Stimulated activated CD8-positive, alpha-beta memory T cell treated with anti-CD3 and anti-CD28 coated beads, Interleukin-7, amount 100 ng/mL, for 1 hour (primary cell): Measurements from ENCODE around the gene LIPC.

ENCODE experiments used
- DNase-seq, 2 donors: peaks; one replicate each; pipeline ENCODE4 v3.0.0-alpha.2; 2020; ENCODE audit warnings: low read depth in 2 of 2

LIPC gene

DNA sequence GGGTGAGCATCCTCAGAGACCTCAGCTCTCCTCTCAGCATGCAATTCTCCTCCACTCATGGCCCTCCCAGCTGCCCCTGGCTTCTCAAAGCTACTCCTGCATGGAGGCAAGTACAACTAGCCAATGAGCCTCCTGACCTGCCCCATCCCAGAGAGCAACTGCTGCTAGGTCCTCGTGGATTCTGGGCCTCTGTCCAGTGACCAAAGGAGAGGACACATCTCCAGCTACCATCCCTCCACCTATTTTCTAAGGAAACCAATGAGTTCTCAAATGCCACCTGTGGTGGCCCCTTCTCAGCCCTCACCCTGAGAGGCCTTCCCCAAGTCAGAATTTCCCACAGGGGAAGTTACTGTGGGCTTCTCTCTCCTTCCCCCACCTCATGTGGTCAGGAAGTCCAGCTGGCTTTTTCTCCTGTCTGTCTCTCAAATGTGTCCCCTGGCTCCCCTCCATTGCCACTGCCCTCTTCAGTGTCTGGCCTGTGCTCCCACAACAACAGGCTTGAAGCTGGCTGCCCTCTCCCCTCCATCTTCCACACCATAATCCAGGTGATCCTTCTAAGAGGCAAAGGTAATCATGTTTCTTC, 43.0 kb downstream of the LIPC start:
- no peak for DNase-seq

DNA sequence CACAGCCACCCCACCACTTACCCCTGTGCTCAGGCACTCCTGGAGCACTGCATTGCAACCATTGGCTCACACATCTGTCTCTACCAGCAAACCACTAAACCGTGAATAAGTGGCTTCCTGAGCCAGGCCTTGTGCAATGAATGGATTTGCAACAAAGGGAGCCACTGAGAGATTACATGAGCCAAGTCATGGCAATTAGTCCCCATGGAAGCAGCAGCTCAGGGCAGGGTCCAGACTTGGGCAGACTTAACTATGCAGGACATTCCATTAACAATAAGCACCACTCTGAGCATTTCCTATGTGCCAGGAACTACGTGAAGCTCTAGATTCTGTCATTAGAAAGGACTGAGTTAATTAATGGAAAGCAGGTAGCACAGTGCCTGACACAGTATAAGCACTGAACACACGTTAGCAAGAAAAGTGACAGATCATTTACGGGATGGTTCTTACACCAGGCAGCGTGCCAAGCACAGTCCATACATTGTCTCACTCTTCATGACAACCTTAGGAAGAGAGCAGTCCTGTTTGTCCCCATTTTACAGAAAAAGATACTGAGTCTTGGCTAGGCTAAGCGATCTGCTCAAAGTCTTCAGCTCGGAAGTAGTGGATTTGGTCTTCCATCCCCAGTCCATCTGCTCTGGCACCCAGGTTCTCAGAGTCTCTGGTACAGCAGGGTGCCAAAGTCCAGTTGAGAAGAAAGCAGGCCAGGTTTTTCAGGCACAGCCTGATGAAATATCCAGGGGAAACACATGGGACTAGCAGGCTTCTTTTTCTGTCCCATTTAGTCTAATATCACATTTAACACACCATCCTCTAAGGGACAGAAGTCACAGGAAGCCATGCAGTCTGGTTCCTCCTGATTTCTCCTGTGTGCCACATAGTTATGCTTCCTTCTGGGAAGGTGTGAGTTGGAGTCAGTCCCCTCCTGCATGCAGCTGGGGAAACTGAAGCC, 44.1 kb downstream of the LIPC start:
- DNase-seq = no peak

- no peak for DNase-seq
Observed at GRCh38 chr15:58476525-58477162, 44.9 kb downstream of the LIPC start.

DNA sequence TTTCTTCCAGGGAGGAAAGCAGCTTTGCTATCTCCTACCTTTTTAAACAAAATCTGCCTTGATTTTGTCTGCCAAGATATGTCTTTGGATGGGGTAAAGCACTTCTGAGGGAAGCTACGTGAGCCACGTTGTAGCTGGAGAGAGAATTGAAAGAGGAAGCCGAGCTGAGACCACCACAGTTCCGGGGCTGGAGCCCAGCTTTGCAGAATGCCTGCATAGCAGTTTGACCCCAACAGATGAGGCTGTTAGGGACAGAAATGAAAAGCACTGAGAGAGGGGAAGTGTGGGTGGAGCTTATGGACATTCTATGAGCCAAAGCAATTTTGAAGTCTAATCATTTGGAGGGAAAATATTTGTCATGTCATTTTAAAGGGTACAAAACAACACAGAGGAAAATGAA, 45.4 kb downstream of the LIPC start:
- no peak for DNase-seq

DNA sequence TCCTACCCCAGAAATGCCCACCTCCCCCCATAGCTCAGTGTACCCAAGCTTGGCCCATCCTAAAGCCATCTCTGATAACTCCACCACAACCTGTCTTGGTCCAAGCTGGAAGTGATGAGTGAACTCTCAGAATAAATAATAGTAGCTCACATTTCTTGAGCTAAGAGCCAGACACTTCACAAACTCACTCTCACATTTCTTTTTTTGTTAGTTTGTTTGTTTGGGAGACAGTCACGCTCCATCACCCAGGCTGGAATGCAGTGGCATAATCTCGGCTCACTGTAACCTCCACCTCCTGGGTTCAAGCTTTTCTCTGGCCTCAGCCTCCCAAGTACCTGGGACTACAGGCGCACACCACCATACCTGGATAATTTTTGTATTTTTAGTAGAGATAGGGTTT, 46.2 kb downstream of the LIPC start:
- DNase-seq = no peak

DNA sequence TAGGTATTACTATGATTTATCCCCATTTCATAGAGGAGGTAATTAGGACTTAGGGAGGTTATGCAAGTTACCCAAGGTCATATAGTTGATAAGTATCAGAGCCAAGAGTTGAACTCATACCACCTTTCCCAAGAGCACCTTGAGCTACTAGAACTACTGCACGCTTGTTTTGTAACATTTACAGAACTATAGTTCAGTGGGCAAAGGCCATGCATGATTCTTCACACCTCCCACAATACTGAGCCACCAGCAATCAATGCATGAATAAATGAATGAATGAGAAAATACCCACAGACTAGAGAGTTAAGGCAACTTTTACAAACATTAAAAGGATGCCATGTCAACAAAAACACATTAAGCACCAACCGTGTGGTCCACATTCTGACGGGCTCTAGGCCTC, 46.8 kb downstream of the LIPC start:
- no peak for DNase-seq

GRCh38 chr15:58479941-58480340, 48.1 kb downstream of the LIPC start:
- no peak for DNase-seq

DNA sequence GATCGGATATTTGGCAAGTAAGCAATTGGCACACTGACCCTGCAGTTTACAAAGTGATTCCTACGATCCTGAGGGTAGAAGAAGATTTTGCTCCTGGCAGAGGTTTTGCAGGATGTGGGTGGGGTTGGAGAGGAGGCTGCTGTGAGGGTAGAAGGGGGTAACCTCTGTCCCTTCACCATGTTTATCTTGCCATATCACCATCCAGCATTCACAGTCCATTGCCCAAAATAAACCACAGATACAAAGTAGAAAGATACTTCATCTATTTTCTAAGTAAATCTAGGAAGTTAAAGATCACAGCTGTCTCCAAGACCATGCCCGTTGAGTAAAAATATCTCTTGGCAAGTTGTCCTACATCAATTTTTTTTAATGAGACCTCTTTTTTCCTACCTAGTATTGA, 51.6 kb downstream of the LIPC start:
- DNase-seq = no peak

DNA sequence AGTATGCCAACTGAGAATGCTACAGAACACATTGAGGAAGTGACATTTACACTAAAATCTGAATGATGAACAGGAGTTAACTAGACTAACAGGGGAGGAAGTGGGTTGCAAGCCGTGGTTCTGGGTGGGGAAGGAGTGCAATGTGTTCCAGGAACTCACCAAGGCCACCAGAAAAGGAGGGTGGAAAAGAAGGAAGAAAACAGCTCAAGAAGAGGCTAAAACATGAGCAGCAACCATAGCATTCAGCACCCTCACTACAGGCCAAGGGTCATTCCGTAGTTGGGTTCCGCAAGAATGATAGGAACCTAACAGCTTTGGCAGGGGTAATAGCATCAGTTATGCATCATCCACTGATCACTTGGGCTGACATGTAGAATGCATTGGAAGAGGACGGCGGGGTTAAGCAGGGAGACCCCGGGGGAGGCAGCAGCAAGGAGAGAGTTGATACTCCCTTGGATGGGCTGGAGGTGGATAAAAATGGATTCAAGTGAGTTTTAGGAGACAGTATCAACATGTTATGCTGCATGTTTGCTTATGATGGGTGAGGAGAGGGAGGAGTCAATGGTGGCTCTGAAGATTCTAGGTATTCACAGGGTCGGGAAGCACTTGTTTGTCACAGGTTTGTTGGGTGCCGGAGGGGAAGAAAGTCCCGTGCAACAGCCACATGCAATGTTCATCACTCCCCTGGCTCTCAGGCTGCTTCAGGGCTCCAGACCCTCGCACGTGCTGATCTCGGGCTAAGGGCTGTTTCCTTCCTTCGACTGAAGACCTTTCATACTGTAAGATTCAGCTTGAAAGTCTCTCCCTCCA, 53.2 kb downstream of the LIPC start:
- DNase-seq = peak; percentile 16 to 20

GRCh38 chr15:58486062-58486461, 54.3 kb downstream of the LIPC start:
- no peak for DNase-seq

DNA sequence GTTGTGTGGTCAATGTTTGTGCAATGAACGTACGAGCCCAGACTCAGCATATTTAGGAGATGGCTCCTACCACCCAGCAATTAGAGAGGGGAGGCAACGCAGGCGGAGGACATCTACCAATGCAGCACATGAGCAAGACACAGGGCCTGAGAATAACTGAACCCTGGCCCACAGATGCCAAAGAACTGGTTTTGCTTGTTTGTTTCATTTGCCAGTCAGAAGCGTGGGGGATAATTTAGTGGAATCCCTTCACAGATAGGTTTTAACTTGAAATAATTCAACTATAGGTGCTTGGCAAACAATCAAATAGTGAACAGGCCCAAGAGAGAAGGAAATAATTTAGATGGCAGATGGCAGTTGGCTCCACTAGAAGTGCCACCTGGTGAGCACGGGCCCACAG, 54.8 kb downstream of the LIPC start:
- DNase-seq = no peak

- DNase-seq = no peak
Observed at GRCh38 chr15:58487041-58487723, 55.4 kb downstream of the LIPC start.

DNA sequence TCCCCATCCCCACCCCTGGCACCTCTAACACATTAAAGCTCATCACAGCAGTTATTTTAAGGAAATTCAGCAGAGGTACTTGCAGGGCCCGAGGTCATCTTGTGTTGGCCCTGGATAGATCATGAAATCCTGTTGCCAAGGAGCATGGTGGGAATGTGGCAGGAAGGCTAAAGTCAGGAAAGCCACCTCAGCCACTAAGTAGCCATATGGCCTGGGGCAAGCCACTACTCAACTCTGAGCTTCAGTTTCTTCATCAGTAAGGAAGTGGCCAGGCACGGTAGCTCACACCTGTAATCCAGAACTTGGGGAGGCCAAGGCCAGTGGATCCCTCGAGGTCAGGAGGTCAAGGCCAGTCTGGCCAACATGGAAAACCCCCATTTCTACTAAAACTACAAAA, 55.9 kb downstream of the LIPC start:
- DNase-seq = no peak

GRCh38 chr15:58489289-58490085, 57.7 kb downstream of the LIPC start:
- DNase-seq = no peak

GRCh38 chr15:58490086-58490887, 58.5 kb downstream of the LIPC start:
- no peak for DNase-seq

GRCh38 chr15:58490888-58491473, 59.2 kb downstream of the LIPC start:
- no peak for DNase-seq

DNA sequence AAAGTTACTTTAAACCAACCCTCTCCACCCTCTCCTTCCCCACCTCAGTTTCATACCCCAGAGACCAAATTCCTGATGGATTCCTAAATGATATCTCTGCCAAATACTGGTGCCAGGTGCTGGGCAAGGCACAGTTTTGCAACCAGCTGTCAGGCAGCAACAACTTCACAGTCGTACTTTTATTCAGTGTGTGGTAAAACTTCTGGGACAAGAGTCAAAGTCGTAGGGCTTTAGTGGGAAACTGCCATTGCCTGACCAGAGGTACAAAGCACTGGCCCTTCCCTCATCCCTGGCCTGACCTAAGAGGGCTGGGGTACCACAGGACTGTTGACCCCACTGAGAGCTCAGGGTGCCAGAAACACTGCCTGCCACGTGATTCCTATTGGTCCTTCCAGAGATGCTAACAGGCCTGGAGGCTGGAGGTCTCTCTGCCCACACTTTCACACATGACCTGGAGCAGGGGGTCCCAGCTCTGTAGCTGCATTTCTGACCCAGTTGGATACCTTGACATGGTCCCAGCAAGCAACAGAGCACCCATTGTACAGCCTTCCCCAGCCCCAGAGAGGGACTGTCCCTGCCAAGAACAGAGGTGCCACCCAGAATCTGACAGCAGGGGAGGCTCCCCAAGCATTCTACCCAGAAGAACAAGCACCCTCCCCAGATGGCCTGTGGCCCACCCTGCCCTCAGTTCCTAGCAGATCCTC, 59.9 kb downstream of the LIPC start:
- no peak for DNase-seq

DNA sequence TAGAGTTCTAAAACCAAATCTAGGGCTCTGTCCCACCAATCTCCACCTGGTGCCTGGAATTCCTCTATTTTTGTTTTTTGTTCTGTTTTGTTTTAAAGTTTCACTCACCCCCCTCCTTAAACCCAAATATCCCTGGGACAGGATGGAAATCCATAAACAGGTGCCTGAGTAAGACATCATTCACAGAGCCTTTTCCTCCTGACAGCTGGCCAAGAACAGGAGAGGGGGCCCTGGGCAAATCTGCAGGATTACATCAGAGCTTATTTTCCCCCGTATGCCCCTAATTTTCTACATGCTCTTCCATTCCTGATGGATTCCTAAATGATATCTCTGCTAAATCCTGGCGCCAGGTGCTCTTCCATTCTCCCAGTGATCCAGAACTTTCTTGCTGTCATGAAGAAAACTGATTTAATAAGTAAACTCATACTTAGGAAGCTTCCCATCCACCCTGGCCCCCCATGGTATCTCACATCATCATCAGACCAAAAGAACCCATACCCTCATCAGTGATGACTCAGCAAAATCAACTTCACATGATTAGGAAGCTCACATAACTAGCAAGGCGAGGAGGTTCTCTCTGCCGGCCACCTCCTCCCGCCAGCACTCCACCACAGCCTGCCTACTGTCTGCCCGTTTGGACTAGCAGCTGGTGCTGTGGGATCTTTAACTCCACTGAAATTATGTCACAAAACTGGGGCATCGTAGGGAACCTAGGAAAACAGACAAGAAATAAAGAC, 61.0 kb downstream of the LIPC start:
- DNase-seq = no peak
